IMR-90 (cell line): ENCODE data around the gene TRIM24. TPM values are rescaled to one million over a fixed set of nuclear protein-coding genes. Genes with fewer than 3 reads are reported as not detected.

Experiments used
- ATAC-seq: fragments of 200-7000 bp; cut with Tn5 transposase; 2 replicates; pipeline ENCODE4 v1.9.1; 2020; ENCODE audit warnings: low read depth, mild to moderate bottlenecking, moderate library complexity
- BruUV-seq: library from RNA; stranded (reverse); fragments of 400-500 nt; replicated peaks from 2 replicates; lab custom pipeline; 2021; lab: Mats Ljungman, UMichigan
- CTCF ChIA-PET: fragments of 300-600 bp; formaldehyde crosslinking; extraction: SDS; loops from one replicate; lab custom pipeline; 2021; ENCODE audit warnings: antibody characterized with exemption; lab: Yijun Ruan, JAX
- POLR2A ChIA-PET: fragments of 300-600 bp; sonication (Branson Sonifier 250); formaldehyde crosslinking; loops from one replicate; lab custom pipeline; 2022; ENCODE audit warnings: antibody characterized with exemption; ENCODE audit not compliant: unreplicated experiment; lab: Charles Lee
- DNase-seq: peaks from one replicate; pipeline ENCODE4 v3.0.0; 2013
- H2AFZ ChIP-seq: replicated peaks from 2 replicates; pipeline ENCODE3; 2013; ENCODE audit warnings: low read length, mild to moderate bottlenecking; ENCODE audit not compliant: poor library complexity
- H2AK5ac ChIP-seq: 2 replicates; pipeline ENCODE4 v1.6.1; 2013; ENCODE audit warnings: low read depth, low read length, inconsistent platforms
- H2AK9ac ChIP-seq: replicated peaks from 2 replicates; pipeline ENCODE3; 2013; ENCODE audit warnings: mild to moderate bottlenecking, low read depth, low read length, moderate library complexity; ENCODE audit not compliant: poor library complexity
- H2BK120ac ChIP-seq: 2 replicates; pipeline ENCODE4 v1.6.1; 2013; ENCODE audit warnings: low read depth, low read length, inconsistent platforms
- H2BK15ac ChIP-seq: 3 replicates; pipeline ENCODE4 v1.6.1; 2013; ENCODE audit warnings: low read depth, low read length, inconsistent platforms
- H2BK20ac ChIP-seq: 2 replicates; pipeline ENCODE4 v1.6.1; 2013; ENCODE audit warnings: low read depth, mild to moderate bottlenecking, inconsistent platforms, low read length, moderate library complexity
- H2BK5ac ChIP-seq: 2 replicates; pipeline ENCODE4 v1.6.1; 2013; ENCODE audit warnings: mild to moderate bottlenecking, low read depth, low read length, inconsistent platforms; ENCODE audit not compliant: poor library complexity, severe bottlenecking
- H3K14ac ChIP-seq: replicated peaks from 2 replicates; pipeline ENCODE4 v1.6.1; 2013; ENCODE audit warnings: low read depth, low read length, inconsistent platforms
- H3K18ac ChIP-seq: 2 replicates; pipeline ENCODE4 v1.6.1; 2013; ENCODE audit warnings: low read depth, low read length, control low read depth
- H3K23ac ChIP-seq: 2 replicates; pipeline ENCODE4 v1.6.1; 2013; ENCODE audit warnings: low read depth, low read length, inconsistent platforms
- H3K27ac ChIP-seq: 2 replicates; pipeline ENCODE4 v1.5.1; 2013; ENCODE audit warnings: mild to moderate bottlenecking, control low read depth, low read length; ENCODE audit not compliant: insufficient read depth
- H3K27me3 ChIP-seq: 2 replicates; pipeline ENCODE4 v1.6.1; 2013; ENCODE audit warnings: low read length; ENCODE audit not compliant: control insufficient read depth, insufficient read depth
- H3K36me3 ChIP-seq: 2 replicates; pipeline ENCODE4 v1.6.1; 2013; ENCODE audit warnings: low read length, mixed read lengths; ENCODE audit not compliant: control insufficient read depth, insufficient read depth
- H3K4ac ChIP-seq: 2 replicates; pipeline ENCODE4 v1.6.1; 2013; ENCODE audit warnings: low read depth, low read length, inconsistent platforms
- H3K4me1 ChIP-seq: 2 replicates; pipeline ENCODE4 v1.6.1; 2013; ENCODE audit warnings: low read length, mixed read lengths; ENCODE audit not compliant: control insufficient read depth, insufficient read depth
- H3K4me2 ChIP-seq: 2 replicates; pipeline ENCODE4 v1.6.1; 2013; ENCODE audit warnings: low read depth, mild to moderate bottlenecking, control low read depth, low read length, moderate library complexity
- H3K4me3 ChIP-seq: 2 replicates; pipeline ENCODE4 v1.5.1; 2013; ENCODE audit warnings: low read depth, mild to moderate bottlenecking, control low read depth, low read length, moderate library complexity; ENCODE audit not compliant: insufficient read depth
- H3K56ac ChIP-seq: 2 replicates; pipeline ENCODE4 v1.6.1; 2013; ENCODE audit warnings: low read length, inconsistent platforms; ENCODE audit not compliant: insufficient read depth; ENCODE audit errors: extremely low read depth
- H3K79me1 ChIP-seq, 2 experiments: 2 replicates each; pipeline ENCODE4 v1.6.1; 2013; ENCODE audit warnings: low read length in 2 of 2, inconsistent platforms in 1 of 2, low read depth in 1 of 2
- H3K9ac ChIP-seq: 2 replicates; pipeline ENCODE4 v1.6.1; 2013; ENCODE audit warnings: low read depth, low read length, control low read depth
- H3K9me1 ChIP-seq: 2 replicates; pipeline ENCODE4 v1.6.1; 2013; ENCODE audit warnings: low read length, inconsistent platforms; ENCODE audit not compliant: insufficient read depth
- H3K9me3 ChIP-seq: 2 replicates; pipeline ENCODE4 v1.6.1; 2013; ENCODE audit warnings: low read length; ENCODE audit not compliant: control insufficient read depth, insufficient read depth
- H4K20me1 ChIP-seq: 2 replicates; pipeline ENCODE4 v1.6.1; 2013; ENCODE audit warnings: low read length, inconsistent platforms; ENCODE audit not compliant: insufficient read depth
- H4K5ac ChIP-seq: 2 replicates; pipeline ENCODE4 v1.6.1; 2013; ENCODE audit warnings: mild to moderate bottlenecking, low read depth, low read length, control low read depth
- H4K8ac ChIP-seq, 2 experiments: 2 replicates each; pipeline ENCODE4 v1.6.1; 2013; ENCODE audit warnings: low read depth in 2 of 2, low read length in 2 of 2, control low read depth in 1 of 2, inconsistent platforms in 1 of 2
- H4K91ac ChIP-seq: 2 replicates; pipeline ENCODE4 v1.6.1; 2013; ENCODE audit warnings: low read depth, low read length, inconsistent platforms; ENCODE audit not compliant: insufficient read depth
- CEBPB ChIP-seq: IDR thresholded peaks from 2 replicates; pipeline ENCODE4 v1.6.1; 2012; ENCODE audit warnings: low read depth, low read length, improper control_type of control experiment
- RFX5 ChIP-seq: IDR thresholded peaks from 2 replicates; pipeline ENCODE4 v1.8.0; 2012; ENCODE audit warnings: low read depth, mild to moderate bottlenecking, low read length, moderate library complexity
- WGBS, 2 experiments: methylation state at CpG; one replicate each; pipeline versions ENCODE4 v1.1.5 to v1.1.7; 2013; ENCODE audit warnings: missing lambda C conversion rate in 2 of 2; ENCODE audit not compliant: insufficient read length in 1 of 2; ENCODE audit errors: extremely low coverage in 2 of 2; 5-methylcytosine and 5-hydroxymethylcytosine counted together
- dilution Hi-C: fragments of 300-500 bp; cut with HindIII; formaldehyde crosslinking; loops from one replicate; pipeline ENCODE4 v1.14.3; 2018; ENCODE audit warnings: low sequenced_read_pairs; ENCODE audit not compliant: unreplicated experiment
- in situ Hi-C: fragments of 300-500 bp; cut with MboI; formaldehyde crosslinking; loops from 3 replicates; pipeline ENCODE4 v1.14.3; 2019; ENCODE audit warnings: low sequenced_read_pairs, inconsistent platforms, mixed read lengths
- intact Hi-C: fragments of 100-400 bp; cut with micrococcal nuclease; formaldehyde crosslinking; loops from 2 replicates; pipeline ENCODE4 v1.10.0; 2022
- polyA plus RNA-seq, 3 experiments: library from polyadenylated mRNA; depleted of rRNA; stranded (reverse); fragments of >200 nt; gene quantifications; 2 replicates each; pipeline ENCODE4 v1.2.3, GENCODE V29; 2012; ENCODE audit warnings: low replicate concordance in 1 of 3
- total RNA-seq: library from RNA; depleted of rRNA; stranded (reverse); fragments of >200 nt; gene quantifications from 2 replicates; pipeline ENCODE4 v1.2.3, GENCODE V29; 2012

TRIM24 gene
- total and polyA plus RNA-seq, 2 of the 4 experiments (the other 2 are of a cell fraction), result 4.1 to 5.7 TPM

GRCh38 chr7:138538518-138538917 lies 78.5 kb downstream of the TRIM24 start:
- no peak overlapping the region for H2BK15ac ChIP-seq
- no peak overlapping the region for H3K18ac ChIP-seq
- H2BK120ac ChIP-seq, result no peak overlapping the region
- dilution Hi-C loops, result no loop called here
- H3K36me3 ChIP-seq, result peaks cover 3% of the 10 kb centered on the region; the same call in 1 of the 2 replicates
- peak overlapping the region; percentile 33 for H3K4me2 ChIP-seq
- no peak overlapping the region for H3K4me3 ChIP-seq
- peak overlapping the region; percentile 57 for H2BK5ac ChIP-seq
- ChIA-PET POLR2A (no interaction called here), CTCF (no interaction called here)
- no peak for TF ChIP-seq RFX5
- TF ChIP-seq CEBPB, result peak; percentile 67
- H3K9ac ChIP-seq, result no peak overlapping the region
- in situ Hi-C loops, result no loop called here
- no peaks in the 10 kb centered on the region for H3K9me3 ChIP-seq
- BruUV-seq, result no TSS peak
- WGBS, 2 experiments, result 17% methylated on average over 1 of the region's 2 CpGs; no CpG with 5 or more reads in 1 of the 2 experiments
- H3K4me1 ChIP-seq, result no peaks in the 10 kb centered on the region
- no peak overlapping the region for H3K23ac ChIP-seq
- H4K20me1 ChIP-seq, result no peaks in the 10 kb centered on the region
- no peak overlapping the region for H3K27ac ChIP-seq
- ATAC-seq, result peak; percentile 96
- no peak overlapping the region for H3K56ac ChIP-seq
- H3K79me1 ChIP-seq, result no peaks in the 10 kb centered on the region
- no peak overlapping the region for H4K5ac ChIP-seq
- 0 out of 4 replicates have a peak overlapping the region, but pooled peaks of 1 of the 2 experiments have one; percentile 34 for H4K8ac ChIP-seq
- peak; percentile 55 for DNase-seq
- intact Hi-C loops, result no loop called here
- H2AK9ac ChIP-seq, result no peak overlapping the region
- H2AK5ac ChIP-seq, result no peak overlapping the region
- H3K4ac ChIP-seq, result no peak overlapping the region
- 0 out of 2 replicates have a peak, but pooled peaks cover 4% of the 10 kb centered on the region for H3K9me1 ChIP-seq
- H2AFZ ChIP-seq, result no peak overlapping the region
- no peak overlapping the region for H3K14ac ChIP-seq
- no peak overlapping the region for H4K91ac ChIP-seq
- H3K27me3 ChIP-seq, result no peaks in the 10 kb centered on the region
- no peak overlapping the region for H2BK20ac ChIP-seq
